IPS-NIHi11 (cell line): ENCODE results near the gene AGAP5.
"Not testable (repeated sequence)": the region's sequence is repeated elsewhere in the genome, so short reads cannot be mapped to it uniquely, and the experiment has no call there.

Experiments
- DNase-seq: peaks from one replicate; pipeline ENCODE4 v3.0.0; 2012; ENCODE audit warnings: mixed read lengths, low spot score

AGAP5 gene

DNA sequence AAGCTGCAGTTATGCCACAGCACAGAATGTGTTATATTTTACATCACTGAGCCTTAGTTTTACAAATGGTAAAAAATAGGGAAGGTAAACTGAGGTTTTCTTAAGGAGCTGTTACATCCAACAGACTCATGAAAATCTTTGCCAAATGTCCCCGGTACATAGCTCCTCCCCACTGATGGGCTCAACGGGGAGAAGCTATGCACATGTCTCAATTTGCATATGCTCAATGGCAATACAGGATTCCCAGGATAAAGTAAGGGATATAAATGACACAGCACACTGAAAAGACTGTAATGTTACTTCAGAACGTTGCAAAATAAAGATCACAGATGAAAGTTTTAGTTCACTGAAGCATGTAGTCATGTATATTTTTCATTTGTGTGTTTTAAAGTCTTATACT is 16.6 kb upstream of the AGAP5 start:
- DNase-seq, result not testable (repeated sequence)

DNA sequence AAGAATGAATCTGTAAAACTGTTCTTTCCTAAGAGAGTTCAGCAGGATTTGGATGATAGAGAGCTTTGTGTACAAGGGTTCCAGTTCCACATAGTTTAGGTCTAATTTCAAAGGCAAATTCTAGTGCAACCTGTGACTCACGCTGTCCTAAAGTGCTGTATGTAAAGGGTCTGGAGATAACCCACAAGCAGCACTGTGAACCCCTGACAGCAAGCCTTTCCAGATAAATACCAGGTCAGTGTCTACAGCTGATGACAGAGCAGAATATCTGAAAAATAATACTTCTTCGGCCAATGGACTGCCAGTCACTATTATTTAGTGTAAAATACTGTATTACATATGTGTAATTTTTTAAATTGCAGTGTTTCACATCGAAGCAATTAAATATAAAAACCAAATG is 16.0 kb upstream of the AGAP5 start:
- not testable (repeated sequence) for DNase-seq

DNA sequence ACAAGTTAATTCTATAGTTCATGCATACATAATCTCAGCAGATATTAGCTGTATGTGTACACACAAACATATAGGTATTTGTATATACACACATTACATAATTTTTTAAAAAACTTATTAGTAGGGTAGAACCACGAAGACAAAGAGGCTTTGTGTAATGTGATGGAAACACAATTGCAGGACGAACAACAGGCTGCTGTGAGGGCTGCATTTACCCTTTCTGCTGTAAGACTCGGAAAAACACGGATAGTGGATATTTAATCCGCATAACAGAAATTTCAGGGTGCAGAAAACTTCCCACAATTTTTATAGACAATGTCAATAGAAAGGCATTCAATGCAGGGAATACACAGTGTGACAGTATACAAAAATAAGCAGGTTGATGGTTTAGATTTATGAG is 13.8 kb upstream of the AGAP5 start:
- DNase-seq, result not testable (repeated sequence)

- DNase-seq, result not testable (repeated sequence)
Observed at GRCh38 chr10:73708122-73708521, 10.2 kb upstream of the AGAP5 start.

DNA sequence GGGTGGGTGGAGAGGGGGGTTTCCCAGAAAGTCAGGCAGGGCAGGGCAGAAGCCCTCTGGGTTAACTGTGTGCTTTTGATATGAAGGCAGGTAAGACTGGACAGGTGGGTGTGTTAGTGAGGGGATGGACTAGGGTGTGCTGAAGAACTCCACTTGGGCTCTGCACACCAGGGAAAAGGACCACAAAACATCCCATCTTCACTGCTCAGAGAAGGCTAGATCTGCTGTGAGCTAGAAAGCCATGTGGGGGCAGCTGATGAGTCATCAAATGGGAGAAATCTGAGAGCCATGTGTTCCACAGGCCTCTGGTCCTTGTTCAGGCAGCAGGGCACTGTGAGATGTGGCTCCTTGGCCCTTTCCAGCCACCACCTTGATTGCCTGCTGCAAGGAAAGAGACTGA is 9.7 kb upstream of the AGAP5 start:
- not testable (repeated sequence) for DNase-seq

- DNase-seq, result not testable (repeated sequence)
Observed at GRCh38 chr10:73706488-73706887, 8.6 kb upstream of the AGAP5 start.

DNA sequence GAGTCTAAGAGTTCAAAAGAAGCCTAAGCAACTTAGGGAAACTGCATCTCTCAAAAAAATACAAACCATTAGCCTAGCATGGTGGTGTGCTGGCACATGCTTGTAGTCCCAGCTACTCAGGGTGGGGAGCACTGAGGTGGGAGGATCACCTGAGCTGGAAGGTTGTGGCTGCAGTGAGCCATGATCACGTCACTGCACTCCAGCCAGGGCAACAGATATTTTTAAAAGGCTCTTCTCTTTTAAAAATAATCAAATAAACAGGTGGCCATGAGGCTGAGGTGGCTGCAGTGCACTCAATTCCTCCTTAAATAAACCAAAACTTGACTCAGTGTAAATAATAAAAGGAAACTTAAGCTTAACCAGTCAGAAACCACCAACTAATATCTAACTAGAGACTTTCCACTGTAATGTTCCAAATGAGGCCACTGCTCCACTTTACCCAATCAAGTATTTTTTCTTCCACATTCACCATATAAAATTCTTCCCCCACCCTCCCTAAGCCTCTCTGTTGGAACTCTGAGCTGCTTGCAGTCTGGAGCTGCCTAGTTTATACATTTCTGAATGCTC is 7.7 kb upstream of the AGAP5 start:
- DNase-seq, result not testable (repeated sequence)

DNA sequence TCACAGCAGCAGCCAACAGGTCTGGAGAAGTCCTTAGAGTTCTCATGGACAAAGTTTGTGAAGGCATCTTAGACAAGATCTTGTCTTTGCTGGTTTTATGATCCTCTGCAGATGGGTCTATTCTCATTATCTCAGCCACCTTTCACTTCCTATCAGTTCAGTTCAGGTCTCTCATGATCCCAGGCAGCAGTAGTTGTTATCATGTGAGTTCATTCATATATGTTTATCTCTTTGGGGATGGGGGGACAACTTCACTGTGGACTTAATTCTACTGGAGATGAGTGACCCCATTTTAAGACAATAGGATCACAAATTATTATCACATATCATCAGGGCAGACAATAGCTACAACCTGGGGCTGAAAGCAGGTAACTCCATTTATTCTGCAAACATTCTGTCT is 6.0 kb upstream of the AGAP5 start:
- not testable (repeated sequence) for DNase-seq

- DNase-seq, result not testable (repeated sequence)
Observed at GRCh38 chr10:73698819-73699218, 910 bp upstream of the AGAP5 start.

DNA sequence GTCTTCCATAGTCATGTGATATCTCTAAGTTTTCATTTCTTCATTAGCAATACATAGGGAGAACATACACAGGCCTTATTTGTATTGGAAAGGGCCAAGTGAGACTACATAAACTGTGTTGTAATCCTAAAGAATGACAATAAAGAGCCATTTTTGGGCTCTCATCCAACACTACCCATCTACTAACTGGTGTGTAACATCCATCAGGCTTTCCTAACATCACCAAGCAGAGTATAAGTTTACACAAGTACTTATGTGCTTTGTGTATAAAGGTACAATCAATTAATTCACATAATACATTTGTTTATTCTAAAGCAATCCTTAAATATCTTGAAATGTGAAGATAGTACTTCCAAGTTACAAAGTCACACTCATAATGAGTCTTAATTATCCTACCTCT is 2.6 kb downstream of the AGAP5 start:
- DNase-seq, result not testable (repeated sequence)

- DNase-seq, result not testable (repeated sequence)
Observed at GRCh38 chr10:73690755-73691154, 7.2 kb downstream of the AGAP5 start.

GRCh38 chr10:73689596-73689995 is 8.3 kb downstream of the AGAP5 start:
- DNase-seq, result not testable (repeated sequence)

- DNase-seq, result not testable (repeated sequence)
Observed at GRCh38 chr10:73687641-73688040, 10.3 kb downstream of the AGAP5 start.

DNA sequence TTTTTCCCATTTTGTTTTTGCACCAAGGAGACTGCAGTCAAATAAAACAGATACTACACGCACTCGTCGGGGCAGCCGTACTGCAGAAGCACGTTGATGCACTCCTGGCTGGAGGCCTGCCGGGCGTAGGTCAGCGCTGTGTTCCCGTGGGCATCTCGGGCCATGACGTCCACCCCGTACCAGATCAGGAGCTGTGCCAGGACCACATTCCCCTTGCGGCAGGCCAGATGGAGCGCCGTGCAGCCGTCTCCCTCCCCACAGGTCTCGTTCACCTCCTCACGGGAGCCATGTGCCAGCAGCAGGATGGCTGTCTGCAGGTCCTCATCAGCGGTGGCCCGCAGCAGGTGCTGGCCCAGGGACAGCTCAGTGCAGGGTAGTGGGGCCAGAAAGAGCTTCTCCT is 23.4 kb downstream of the AGAP5 start:
- not testable (repeated sequence) for DNase-seq

DNA sequence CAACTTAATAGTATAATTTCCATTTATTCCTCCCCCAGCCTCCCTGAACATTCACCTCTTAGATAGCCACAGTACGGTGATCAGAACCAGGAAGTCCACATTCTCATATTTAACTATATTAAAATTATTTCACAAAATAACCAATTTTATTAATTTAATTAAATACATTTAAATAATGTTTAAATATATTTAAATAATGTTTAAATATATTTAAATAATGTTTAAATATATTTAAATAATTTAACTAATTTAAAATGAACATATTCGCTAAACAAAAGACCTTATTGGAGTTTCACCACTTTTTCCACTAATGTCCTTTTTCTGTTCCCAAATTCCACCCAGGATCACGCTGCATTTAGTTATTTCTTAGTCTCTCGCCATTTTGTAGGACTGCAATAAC is 29.5 kb downstream of the AGAP5 start:
- not testable (repeated sequence) for DNase-seq

DNA sequence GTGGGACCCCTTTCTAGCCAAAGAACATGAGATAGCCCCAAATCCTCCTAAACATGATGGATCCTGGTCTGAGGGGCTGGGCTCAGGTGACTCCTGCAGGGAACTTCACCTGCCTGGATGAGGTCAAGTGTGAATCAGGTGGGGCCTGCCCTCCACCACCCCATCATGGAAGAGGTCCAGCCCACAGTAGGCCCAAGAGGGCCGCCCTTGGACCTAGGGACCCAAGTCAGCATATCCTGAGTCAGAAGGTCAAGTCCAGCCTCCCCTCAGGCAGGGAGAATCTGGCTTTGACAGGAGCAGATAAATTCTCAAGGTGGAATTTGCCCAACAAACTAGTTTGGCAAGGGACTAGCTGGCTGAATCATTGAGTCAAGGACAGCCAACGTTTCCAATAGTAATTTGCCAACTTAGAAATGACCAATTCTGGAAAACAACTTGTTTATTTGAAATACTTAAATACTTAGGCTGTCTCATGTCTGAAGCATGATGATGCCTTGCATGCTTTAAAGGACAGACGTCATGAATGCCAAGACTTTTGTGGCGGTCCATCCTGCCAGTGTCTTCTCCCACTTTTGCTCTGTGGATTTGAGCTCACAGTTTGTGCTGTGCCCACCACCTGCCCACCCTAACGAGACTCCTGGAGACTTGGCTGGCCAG is 31.6 kb downstream of the AGAP5 start:
- DNase-seq, result not testable (repeated sequence)

DNA sequence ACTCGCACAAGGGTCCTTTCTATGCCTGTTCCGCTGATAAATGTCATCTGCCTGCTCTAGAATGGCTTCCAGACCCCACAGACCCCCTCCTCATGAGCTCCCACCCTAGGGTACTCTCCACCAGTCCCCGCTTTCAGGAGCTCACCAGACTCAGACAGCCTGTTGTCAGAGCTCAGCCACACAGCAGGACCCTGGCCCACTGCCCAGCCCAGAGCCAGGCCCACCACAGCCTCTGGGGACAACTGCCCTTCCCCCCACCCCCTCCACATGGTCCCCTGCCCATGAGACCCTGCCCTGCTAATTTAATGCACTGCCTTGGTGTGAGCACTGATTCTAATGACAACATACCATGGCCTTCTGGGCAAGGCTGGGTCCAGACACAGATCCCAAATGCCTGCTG is 32.3 kb downstream of the AGAP5 start:
- DNase-seq, result not testable (repeated sequence)

- DNase-seq, result not testable (repeated sequence)
Observed at GRCh38 chr10:73664156-73665040, 33.5 kb downstream of the AGAP5 start.

DNA sequence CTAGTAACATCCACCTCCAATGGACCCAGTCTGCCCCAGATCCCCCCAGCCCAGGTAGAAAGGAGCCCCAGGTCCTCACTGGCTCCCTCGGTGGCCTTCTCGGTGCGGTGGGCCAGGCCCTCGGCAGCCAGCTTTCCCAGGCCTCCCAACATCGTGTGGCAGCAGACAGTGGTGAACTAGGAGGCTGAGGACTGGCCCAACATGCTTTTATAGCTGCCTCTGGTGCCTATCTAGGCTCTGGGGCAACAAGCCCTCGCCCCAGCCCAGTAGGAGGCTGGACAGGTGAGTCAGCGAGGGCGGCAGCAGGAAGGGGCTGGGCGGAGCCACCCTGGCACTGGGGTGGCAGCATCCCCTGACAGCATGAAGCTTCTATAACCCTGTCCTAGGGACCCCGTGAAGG is 34.3 kb downstream of the AGAP5 start:
- DNase-seq, result not testable (repeated sequence)

DNA sequence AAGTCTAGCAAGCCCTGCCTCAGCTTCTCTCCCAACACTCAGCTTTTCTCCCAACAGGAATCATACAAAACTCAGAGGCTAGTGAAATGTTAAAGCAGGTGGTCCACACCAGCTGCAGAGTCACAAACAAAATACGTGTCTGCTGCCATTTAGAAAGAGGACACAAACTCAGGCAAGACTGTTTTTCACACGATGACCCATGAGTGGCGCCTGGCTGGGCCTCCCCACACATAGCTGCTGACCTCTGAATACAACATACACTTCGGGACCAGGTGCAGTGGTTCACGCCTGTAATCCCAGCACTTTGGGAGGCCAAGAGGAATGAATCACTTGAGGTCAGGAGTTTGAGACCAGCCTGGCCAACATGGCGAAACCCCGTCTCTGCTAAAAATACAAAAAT is 35.2 kb downstream of the AGAP5 start:
- not testable (repeated sequence) for DNase-seq

DNA sequence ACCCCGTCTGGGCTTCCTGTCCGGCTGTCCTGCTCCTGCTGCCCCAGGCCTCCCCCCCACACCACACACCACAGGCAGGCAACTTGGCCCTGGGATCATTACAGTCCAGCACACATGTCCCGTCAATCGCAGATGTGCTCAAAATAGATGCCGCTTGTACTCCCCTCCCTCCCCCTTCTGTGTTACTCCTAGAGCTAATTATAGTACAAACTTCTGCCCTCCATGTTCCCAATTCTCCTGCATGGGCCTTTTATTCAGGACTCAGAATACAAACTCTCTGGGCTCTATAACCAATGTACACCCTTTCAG is 42.0 kb downstream of the AGAP5 start, which contains the start of gene SYNPO2L:
SYNPO2L (minus strand) TSS at position 40 of the 309 bp plus-strand sequence. CDS start 107 bp downstream, outside the sequence.
- DNase-seq, result no peak

GRCh38 chr10:73655257-73655989 is 42.5 kb downstream of the AGAP5 start:
- DNase-seq, result no peak
